ENCODE data around the gene ACKR4.
"Not testable (repeated sequence)": the region's sequence is repeated elsewhere in the genome, so short reads cannot be mapped to it uniquely, and the experiment has no call there.

Gene ACKR4

GRCh38 chr3:132596816-132597433, at the start of gene ACKR4:
TSS of gene ACKR4 (plus strand) at chr3:132597270. CDS start at chr3:132600398, 3,128 bp downstream.
- no peak for DNase-seq (ENCODE audit: low spot score)

- DNase-seq (ENCODE audit: low spot score) = no peak
Measured at GRCh38 chr3:132549169-132549568, 47.9 kb upstream of the ACKR4 start.

DNA sequence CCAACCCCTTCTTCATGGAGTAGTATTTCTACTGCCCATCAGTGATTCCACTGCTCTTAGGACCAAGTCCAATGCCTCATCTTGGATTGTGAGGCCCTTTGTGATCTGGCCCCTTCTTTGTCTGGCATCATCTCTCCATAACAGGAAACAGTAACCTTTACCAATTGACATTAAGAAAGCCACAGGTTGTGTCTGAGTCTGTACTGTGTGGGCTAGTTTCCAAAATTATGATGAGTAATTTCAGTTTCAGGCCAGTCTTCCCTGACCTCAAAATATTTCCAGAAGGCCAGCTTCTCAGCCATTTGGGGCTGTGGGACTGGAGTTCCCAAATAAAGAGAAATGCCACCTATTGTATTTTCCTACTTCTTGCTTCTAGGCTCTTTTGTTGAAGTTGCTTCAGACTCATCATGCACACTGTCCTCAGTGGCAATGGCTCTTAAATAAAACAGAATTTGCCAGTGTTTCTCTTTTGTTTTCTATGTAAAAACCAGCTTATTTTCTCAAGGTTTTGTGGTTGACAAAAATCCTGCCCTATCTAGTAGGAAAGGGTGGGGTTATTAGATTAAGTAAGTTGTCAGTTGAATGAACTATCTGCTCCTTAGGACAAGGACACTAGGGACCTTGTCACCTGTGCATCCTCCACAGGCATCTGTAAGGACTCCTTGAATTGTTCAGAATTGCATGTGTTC, 47.0 kb upstream of the ACKR4 start:
- DNase-seq (ENCODE audit: low spot score) = peak; percentile 26

- no peak for DNase-seq (ENCODE audit: low spot score)
Measured at GRCh38 chr3:132550579-132551305, 46.3 kb upstream of the ACKR4 start.

DNA sequence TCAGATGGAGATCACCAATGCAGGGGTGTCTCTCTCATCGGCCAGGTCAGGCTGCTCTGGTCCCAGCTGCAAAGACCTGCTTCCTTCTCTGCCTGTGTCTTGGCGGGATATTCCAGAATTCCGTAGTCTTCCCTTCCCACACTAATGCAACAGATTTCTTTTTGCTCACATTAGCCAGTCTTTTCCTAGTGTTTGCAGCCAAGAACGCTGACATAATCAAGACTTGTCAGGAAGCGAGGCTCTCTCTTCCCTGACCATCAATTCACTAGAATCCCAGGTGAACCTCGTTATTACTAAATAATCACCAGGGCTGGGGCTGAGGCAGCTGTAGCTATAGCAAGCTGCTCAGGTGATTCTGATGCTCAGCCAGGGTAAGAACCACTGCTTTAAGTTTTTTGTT, 43.2 kb upstream of the ACKR4 start:
- no peak for DNase-seq (ENCODE audit: low spot score)

DNA sequence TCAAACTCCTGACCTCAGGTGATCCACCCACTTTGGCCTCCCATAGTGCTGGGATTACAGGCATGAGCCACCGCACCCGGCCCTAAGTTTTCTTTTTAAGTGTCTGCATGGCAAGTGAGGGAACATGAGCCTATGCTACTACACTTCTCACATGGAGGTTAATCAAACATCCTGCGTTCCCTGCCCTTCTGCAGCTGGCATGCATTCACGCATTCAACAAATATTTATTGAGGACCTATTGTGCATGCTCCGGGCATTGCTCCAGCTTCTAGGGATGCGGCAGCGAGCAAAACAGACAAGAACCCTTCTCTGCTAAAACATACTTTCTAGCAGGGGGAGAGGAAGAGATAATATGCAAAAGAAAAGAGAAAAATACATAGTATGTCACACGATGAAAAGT, 42.6 kb upstream of the ACKR4 start:
- no peak for DNase-seq (ENCODE audit: low spot score)

DNA sequence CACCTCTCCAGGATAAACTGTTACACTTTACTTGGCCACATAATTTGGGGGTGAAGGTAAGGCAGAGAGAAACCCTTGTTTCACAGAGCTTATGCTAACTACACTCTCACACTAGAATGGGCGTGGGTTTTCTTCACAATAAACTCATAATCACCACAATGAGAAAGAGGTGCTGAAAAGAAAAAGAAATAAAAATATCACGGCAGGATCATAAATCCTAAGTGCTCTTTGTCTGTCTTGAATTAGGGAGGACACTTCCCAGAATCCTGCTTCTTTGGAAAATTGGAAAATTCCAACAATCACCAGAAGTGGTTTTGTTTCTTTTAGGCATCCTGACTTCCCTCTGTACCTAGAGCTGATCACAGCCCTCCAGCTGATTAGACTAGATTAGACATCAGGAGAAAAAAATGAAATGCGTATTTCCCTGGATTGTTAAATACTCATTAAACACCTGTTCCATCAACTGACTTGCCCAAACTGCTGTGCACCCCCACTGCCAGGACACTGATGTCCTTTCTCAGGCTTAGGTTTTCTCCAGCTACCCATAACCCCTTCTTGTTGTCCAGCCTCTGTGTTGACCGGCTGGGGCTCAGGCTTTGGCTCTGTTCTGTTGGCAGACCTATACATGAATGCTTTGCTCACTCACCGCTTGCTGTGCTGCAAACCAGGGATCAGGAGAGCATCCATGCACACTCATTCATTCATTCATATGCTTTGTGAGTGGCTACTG, 41.6 kb upstream of the ACKR4 start:
- no peak for DNase-seq (ENCODE audit: low spot score)

DNA sequence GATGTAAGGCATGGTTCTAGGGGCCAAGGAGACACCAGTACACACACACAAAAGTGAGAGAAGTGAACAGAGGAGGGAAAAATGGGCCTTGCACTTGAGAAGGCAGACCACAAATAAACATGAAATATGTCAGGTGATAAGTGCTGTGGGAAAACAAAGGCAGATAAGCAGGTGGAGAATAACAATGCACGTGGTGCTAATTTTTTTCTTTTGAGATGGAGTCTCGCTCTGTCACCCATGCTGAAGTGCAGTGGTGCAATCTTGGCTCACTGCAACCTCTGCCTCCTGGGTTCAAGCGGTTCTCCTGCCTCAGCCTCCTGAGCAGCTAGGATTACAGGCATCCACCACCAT, 41.1 kb upstream of the ACKR4 start:
- not testable (repeated sequence) for DNase-seq (ENCODE audit: low spot score)

GRCh38 chr3:132556508-132557159, 40.4 kb upstream of the ACKR4 start:
- DNase-seq (ENCODE audit: low spot score) = no peak

GRCh38 chr3:132561003-132561402, 36.1 kb upstream of the ACKR4 start:
- no peak for DNase-seq (ENCODE audit: low spot score)

DNA sequence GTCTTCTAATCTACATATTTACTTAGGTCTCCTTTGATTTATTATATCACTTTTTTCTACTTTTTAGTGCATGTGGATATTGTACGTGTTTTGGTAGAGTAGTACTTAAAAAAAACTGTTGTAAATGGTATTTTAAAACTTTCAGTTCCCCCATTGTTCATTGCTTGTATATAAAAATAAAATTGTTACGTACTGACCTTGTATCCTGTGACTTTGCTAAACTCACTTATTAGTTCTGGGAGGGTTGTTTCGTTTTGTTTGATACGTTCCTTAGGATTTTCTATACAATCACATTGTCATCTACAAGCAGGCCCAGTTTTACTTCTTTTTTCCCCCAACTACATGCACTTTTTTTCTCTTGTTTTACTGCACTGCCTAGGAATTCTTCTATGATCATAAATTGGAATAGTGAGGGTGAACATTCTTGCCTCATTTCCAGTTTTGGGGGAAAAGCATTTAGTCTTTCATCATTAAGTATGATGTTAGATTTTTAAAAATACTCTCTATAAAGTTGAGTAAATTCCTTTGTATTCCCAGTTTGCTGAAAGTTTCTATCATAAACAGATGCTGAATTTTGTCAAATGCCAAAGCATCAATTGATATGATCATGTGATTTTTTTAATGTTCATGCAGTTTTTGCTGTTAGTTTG, 33.5 kb upstream of the ACKR4 start:
- no peak for DNase-seq (ENCODE audit: low spot score)

- DNase-seq (ENCODE audit: low spot score) = no peak
Measured at GRCh38 chr3:132564070-132564465, 33.0 kb upstream of the ACKR4 start.

DNA sequence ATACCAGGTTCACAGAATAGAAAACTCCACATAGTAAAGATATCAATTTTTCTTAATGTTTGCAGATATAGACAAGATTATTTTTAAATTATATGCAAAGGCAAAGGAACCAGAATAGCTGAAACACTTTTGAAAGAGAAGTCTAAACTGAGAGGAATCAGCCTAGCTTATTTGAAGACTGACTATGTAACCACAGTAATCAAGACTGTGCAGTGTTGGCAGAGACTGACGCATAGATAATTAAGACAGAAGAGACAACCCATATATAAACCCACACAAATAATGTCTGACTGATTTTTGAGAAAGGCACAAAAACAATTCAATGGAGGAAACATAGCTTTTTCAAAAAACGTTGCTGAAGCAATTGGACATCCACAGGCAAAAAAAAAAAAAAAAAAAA, 28.6 kb upstream of the ACKR4 start:
- no peak for DNase-seq (ENCODE audit: low spot score)

DNA sequence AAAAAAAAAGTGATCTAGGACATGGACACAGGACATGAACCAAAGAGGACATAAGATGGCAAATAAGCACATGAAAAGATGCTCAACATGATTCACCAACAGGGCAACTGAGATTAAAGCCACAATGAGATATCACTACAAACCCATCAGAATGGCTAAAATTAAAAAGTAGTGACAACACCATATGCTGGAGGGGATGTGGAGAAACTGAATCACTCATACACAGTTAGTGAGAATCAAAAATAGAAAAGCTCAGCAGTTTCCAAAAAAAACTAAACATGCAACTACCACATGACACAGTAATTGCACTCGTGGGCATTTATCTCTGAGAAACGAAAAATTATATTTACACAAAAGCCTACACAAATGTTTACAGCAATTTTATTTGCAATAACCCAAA, 27.9 kb upstream of the ACKR4 start:
- DNase-seq (ENCODE audit: low spot score) = no peak

DNA sequence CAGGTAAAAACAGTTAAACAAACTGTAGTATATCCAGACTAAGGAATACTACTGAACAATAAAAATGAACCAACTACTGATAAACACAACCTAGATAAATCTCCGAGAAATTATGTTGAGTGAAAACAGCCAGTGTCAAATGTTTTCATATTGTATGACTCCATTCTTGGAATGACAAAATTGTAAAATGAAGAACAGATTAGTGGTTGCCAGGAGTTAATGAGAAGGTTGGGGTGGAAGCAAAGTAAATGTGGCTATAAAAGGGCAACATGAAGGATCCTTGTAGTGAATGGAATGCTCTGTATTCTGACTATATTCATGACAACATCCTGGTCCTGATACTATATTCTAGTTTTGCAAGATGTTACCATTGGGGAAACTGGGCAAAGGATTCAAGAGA, 27.5 kb upstream of the ACKR4 start:
- DNase-seq (ENCODE audit: low spot score) = no peak

- no peak for DNase-seq (ENCODE audit: low spot score)
Measured at GRCh38 chr3:132570016-132570415, 27.1 kb upstream of the ACKR4 start.

DNA sequence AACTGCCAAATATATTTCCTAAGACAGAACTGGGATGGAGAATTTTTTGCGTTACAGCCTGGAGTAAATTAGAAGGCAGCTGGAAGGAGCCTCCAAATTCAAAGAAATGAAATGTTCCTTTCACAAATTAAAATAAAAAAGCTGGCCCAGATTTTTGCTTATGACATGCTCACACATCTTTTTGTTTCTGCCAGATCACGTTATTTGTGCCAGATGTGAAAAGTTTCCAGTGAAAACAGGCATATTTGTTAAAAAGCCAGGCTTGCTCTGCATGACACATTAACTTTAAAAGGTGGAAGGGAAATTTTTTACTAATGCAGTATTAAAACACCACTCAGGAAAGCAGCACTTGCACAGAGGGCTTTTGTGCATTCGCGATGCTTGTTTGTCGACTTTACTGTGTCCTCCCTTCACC, 23.3 kb upstream of the ACKR4 start:
- no peak for DNase-seq (ENCODE audit: low spot score)

DNA sequence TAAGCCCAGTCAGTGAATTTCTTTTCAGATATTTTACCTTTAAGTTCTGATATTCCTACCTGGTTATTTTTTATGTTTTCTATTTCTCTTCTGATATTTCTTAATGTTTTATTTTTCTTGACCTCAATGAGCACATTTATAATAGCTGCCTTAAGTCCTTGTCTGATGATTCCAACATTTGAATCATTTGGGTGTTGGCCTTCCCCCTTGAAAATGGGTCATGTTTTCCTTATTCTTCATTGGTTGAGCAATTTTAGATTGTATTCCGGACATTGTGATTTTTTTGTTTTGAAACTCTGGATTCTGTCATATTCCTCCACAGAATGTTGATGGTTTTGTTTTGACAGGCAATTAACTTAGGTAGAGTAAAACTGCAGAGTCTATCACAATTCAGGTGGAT, 9.7 kb upstream of the ACKR4 start:
- DNase-seq (ENCODE audit: low spot score) = no peak

DNA sequence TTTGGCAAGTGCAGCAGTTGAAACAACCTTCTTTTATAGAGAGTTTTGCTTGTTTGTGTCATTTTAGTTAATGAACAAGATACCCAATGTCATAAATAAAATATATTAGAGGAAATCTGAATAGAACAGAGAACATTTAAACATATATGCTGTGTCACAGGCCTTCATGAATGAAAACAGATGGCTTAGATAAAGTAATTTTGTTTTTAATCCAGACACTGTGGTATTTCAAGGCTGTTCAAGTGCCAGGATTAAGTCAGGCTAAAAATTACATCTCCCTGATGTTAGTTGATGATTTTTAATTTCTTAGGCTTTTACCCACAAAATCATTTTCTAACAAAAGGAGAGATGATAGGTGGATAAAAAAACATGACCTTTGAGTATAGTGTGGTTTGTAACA, 4.9 kb upstream of the ACKR4 start:
- no peak for DNase-seq (ENCODE audit: low spot score)

- DNase-seq (ENCODE audit: low spot score) = no peak
Measured at GRCh38 chr3:132593241-132593946, 3.7 kb upstream of the ACKR4 start.

GRCh38 chr3:132593947-132594323, 3.1 kb upstream of the ACKR4 start:
- DNase-seq (ENCODE audit: low spot score) = peak; percentile 55
